ENCODE data around the gene BHLHE41. TPM values are rescaled to one million over a fixed set of nuclear protein-coding genes. Genes with fewer than 3 reads are reported as not detected.

BHLHE41 gene
- total and polyA plus RNA-seq, 9 of the 15 experiments (the other 6 are each of a cell fraction or from before 2014, with no cell fraction given) = not detected

- TF ChIP-seq PRDM10 (IDR thresholded peaks at IDR 0.05; ENCODE audit: partially characterized antibody) = no peak
- no peak for TF ChIP-seq U2AF2 (optimal IDR thresholded peaks at IDR 0.05; ENCODE audit: low read depth, low read length)
- peak; percentile 57 for TF ChIP-seq CEBPB (tag; IDR thresholded peaks at IDR 0.05)
- TF ChIP-seq KLF1 (tag; IDR thresholded peaks at IDR 0.05) = no peak
- TF ChIP-seq ZNF445 (CRISPR knock-in tag; IDR thresholded peaks at IDR 0.05; ENCODE audit: low read depth) = no peak
- TF ChIP-seq ATF2 (CRISPR knock-in tag; IDR thresholded peaks at IDR 0.05) = no peak
- TF ChIP-seq, protein P1, sequence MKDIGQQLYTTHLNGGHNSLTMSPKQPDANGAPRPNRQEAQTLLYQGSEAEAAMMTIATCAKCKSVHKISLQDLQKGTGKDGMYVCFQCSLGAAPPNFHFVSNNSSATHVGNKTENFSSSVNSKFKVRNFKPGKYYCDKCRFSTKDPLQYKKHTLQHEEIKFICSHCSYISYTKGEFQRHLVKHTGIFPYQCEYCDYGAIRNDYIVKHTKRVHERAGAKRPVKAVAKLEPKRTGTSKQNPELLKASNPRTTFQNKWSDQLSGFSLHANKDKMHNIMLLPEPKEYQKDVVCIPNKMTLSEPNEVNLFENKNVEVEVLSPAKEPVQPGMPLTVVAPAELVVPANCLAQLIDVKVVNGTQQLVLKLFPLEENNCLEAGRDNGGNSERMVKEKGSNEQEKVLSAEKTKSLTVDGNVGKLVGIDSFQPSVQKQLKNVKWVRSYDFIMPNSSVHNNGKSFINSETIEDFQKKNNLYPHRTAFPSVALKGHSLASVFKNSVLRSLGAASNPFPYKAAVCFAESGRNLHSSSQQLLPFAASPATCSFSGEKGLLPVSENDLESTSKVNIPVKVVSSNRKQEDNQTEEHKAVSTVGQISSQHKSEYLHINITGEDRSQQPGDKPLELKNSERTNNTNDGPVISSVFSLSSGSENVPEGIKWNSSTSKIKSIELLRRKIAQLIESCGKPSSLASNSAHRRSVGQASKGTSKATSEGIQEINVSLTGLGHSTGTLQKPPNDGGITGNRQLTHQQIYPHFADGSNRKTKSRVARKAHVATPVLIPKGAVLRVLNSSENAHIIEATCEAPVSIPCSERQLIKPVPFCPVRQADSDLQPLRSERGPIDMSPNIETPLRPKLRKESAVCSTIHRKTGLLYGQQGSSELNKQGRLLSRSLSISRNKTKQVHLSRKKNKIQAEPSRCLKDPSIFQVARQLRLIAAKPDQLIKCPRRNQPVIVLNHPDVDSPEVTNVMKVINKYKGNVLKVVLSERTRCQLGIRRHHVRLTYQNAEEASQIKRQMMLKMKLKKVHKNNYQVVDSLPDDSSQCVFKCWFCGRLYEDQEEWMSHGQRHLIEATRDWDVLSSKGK (CRISPR knock-in tag; IDR thresholded peaks at IDR 0.05) = no peak
- TF ChIP-seq, protein P2, sequence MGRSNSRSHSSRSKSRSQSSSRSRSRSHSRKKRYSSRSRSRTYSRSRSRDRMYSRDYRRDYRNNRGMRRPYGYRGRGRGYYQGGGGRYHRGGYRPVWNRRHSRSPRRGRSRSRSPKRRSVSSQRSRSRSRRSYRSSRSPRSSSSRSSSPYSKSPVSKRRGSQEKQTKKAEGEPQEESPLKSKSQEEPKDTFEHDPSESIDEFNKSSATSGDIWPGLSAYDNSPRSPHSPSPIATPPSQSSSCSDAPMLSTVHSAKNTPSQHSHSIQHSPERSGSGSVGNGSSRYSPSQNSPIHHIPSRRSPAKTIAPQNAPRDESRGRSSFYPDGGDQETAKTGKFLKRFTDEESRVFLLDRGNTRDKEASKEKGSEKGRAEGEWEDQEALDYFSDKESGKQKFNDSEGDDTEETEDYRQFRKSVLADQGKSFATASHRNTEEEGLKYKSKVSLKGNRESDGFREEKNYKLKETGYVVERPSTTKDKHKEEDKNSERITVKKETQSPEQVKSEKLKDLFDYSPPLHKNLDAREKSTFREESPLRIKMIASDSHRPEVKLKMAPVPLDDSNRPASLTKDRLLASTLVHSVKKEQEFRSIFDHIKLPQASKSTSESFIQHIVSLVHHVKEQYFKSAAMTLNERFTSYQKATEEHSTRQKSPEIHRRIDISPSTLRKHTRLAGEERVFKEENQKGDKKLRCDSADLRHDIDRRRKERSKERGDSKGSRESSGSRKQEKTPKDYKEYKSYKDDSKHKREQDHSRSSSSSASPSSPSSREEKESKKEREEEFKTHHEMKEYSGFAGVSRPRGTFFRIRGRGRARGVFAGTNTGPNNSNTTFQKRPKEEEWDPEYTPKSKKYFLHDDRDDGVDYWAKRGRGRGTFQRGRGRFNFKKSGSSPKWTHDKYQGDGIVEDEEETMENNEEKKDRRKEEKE (IDR thresholded peaks at IDR 0.05; ENCODE audit: borderline replicate concordance in 1 of 2, control insufficient read depth in 1 of 2, low read depth in 2 of 2, low read length in 1 of 2) = no peak
- TF ChIP-seq MED1 (CRISPR knock-in tag; IDR thresholded peaks at IDR 0.05; ENCODE audit: borderline replicate concordance) = no peak
- no peak for TF ChIP-seq ZFX (CRISPR knock-in tag; IDR thresholded peaks at IDR 0.05)
- TF ChIP-seq MCM7 (IDR thresholded peaks at IDR 0.05) = no peak
- 0 out of 2 replicates have a peak, but pooled peaks have one; percentile 19 for TF ChIP-seq FOSL1 (tag; conservative IDR thresholded peaks at IDR 0.05)
- TF ChIP-seq, protein P3, sequence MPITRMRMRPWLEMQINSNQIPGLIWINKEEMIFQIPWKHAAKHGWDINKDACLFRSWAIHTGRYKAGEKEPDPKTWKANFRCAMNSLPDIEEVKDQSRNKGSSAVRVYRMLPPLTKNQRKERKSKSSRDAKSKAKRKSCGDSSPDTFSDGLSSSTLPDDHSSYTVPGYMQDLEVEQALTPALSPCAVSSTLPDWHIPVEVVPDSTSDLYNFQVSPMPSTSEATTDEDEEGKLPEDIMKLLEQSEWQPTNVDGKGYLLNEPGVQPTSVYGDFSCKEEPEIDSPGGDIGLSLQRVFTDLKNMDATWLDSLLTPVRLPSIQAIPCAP (CRISPR knock-in tag; IDR thresholded peaks at IDR 0.05; ENCODE audit: borderline replicate concordance) = no peak
These were observed 833 bp upstream of the BHLHE41 start (continued) for GRCh38 chr12:26125400-26126339.

All from K562 (cell line).